ENCODE data around the gene UBE2L3. TPM values are rescaled to one million over a fixed set of nuclear protein-coding genes. Genes with fewer than 3 reads are reported as not detected.
"Not testable (repeated sequence)": the region's sequence is repeated elsewhere in the genome, so short reads cannot be mapped to it uniquely, and the experiment has no call there.

The UBE2L3 gene
- total RNA-seq, 1 experiment from 2014 or later, result 86.0 TPM

DNA sequence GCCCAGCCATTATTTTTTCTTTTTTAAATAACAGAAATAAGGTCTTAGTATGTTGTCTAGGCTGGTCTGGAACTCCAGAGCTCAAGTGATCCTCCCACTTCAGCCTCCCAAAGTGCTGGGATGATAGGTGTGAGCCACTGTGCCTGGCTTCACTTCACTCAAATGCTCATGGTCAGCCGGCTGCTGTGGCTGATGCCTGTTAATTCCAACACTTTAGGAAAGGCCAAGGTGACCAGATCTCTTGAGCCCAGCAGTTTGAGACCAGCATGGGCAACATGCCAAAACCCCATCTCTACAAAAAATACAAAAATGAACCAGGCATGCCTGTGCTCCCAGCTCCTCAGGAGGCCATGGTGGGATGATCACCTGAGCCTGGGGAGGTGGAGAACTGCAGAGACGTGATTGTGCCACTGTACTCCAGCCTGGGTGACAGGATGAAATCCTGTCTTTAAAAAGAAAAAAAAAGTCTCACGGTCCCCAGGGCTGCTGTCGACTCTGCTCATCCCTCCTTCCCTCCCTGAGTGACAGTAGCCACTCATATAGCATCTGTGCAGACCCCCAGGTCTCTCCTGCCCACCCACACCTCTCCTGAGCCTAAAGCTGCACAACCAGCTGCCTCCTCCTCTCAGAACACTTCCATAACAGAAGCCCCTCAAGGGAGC, 58.7 kb downstream of the UBE2L3 start:
- no peak for DNase-seq (ENCODE audit: low read depth)

DNA sequence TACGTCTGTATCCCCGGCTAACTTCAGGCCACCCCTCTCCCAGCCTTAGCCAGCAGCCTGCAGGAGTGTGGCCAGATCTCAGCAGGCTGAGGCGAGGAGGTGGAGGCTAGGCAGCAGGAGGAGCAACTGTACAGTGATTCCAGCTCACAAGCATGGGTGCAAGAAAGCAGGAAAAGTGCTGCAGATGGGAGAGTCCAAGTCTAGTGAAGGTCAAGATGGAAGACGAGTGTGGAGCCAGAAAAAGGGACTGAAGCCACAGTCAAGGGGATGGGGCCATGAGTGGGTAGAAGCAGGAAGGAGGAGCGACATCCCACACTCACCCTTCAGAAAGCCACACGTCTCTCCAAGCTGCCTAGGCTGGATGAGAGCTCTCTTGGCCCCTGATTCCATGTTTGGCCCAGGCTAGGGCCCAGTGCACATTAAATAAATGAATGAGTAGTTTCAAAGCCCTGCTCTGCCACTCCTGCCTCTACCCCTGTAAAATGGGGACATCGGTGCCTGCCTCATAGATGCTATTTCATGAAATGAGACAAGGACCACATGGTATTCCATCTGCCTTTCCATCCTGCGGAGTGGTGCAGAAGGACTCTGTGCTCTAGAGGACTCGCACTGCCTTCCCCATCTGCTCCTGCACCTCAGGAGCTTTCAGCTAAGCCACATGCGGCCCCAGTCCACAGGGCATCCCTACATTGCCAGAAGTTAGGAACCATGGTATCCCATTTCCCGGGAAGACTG, 59.4 kb downstream of the UBE2L3 start:
- no peak for DNase-seq (ENCODE audit: low read depth)

DNA sequence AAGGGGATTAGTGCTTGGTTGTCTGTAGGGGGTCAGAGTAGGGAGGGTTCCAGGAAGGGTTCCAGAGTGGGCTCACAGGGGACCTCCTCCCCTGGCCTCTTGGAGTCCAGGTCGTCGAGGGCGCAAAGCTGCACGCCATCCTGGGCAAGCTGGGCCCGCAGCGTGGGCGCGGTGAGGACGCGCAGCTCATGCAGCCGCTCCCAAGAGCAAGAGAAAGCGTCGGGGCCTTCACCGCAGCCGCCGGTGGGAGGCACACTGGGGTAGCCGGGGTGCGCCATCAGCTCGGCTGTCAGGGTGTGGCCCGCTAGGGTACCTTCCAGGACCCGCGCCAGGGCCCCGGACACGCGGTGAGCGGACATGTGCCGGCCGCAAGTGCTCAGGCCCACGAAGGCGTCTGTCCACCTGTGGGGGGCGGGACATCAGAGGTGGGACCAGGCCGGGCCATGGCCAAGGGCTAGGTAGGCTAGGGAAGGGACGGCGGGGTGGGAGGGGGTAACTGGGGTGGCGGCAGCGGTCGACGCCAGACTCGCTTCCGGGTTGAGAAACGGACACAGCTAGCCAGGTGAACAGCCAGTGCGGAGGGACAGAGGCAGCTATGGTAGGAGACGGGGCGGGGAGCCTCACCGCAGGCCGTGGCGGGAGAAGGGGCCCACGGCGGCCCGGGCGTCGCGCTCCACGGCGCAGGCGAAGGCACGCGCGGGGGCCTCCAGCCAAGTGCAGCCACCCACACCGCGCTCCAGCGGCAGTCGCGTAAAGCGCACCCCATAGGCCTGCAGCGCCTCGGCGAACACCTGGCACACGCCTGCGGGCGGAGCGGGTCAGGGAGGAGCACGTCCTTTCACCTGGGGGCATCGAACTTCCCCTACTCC, 61.1 kb downstream of the UBE2L3 start:
- no peak for DNase-seq (ENCODE audit: low read depth)

DNA sequence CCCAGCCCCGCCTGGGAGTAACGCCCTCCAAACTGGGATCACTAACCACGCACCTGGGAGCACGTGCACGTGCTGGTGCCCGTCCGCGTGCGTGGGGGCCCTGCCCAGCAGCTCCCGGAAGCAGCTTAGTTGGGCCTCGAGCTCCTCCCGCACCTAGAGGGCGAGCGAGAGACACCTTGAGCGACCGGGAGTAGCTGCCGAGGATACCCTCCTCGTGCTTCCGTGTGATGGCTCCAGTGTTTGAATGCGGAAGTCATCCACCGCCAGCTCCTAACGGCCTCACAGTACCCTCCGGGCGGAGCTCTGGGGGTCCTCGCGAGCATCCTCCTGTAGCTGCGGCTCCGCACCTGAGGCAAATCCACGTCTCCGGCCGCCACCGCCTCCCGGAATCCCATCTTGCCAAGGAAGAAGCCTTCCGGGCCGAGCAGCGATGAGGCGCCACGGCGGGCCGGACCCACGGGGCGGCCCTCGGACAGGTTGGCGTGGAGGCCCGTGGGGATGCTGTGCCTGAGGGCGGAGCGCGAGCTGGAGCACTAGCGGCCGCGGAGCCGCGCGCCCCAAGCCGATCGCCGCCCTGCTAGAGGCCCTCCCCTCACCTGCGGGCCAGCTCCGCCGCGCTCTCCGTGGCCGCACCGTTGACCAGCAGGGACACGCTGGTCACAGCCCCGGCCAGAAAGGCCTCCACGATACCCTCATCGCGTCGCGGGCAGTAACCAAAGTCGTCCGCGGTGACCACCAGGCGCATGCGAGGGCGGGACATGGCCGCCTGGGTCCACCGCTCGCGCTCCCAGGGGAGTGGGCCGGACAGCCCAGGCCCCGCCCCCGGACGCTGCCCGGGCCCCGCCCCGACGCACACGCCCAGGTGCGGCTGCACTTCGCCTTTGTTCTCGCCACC, 62.0 kb downstream of the UBE2L3 start, which contains the start of gene YDJC:
TSS of gene YDJC (minus strand) at position 768 of the 895 bp plus-strand sequence. CDS start at position 760, 8 bp downstream.
- peak; percentile 84 for DNase-seq (ENCODE audit: low read depth)

DNA sequence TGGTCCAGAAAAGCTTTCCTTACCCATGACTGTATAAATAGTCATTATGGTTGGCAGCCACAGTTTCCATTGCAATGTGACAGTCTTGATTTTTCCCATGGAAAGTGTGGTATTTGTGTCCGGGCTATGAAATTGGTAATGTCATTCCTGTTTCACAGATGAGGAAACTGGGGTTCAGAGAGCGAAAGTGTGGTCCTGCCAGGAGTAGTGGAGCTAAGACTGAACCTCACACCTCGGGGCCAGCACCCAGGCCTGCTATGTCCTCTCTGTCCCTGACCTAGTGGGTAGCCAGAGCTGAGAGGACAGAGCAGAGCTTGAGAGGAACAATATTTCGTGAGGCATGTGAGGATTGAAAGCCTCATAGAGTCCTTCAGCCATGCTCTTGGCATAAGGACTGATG, 63.5 kb downstream of the UBE2L3 start:
- no peak for DNase-seq (ENCODE audit: low read depth)

DNA sequence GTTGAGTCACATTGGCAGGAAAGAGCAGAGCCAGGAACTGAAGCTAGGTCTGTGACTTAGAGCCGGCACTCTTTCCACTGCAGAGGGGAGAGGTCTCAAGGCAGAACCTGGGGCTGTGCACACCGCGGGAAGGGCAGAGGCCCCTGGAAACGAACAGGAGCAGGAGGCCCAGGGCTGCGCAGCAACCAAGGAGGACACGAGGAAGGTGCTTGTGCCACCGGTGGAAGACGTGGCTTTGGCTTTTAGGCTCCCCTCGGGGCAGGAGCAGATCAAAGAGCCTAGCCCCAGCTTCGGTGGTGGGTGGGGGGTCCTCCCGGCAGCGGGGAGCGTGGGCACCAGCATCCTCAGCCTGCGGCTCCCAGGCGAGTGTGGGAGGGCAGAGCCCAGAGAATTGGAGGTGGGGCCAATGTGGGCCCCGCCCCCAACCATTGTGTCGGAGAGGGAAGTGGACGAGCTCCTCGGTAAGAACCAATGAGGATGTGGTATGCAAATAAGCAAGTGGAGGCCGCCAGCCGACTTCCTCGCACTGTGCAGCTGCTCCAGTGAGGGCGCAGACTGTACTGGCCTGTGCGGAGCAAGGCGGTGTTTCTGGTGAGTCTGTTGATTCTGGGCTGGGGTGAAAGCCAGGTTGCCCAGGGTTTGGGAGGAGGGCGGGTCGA, 64.9 kb downstream of the UBE2L3 start, which contains the start of gene CCDC116:
TSS of gene CCDC116 (plus strand) at position 524 of the 659 bp plus-strand sequence. CDS start 422 bp downstream, outside the sequence.
- no peak for DNase-seq (ENCODE audit: low read depth)

DNA sequence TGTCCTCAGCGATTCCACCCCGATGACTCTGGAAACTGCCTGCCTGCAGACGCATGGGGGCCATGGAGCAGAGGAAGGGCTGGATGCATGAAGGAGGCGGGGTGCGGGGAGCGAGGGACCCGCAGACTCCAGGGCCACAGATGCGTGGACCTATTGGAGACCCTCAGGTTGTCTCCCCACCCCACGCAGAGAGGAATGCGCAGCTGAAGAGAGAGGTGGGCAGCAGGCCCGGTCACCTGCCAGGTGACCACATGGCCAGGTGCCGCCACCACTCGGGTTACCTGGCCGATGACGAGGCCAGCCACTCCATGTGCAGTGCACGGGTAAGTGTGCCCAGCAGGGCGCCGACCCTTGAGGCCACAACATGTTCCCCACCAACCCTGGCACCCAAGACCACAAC, 65.4 kb downstream of the UBE2L3 start:
- no peak for DNase-seq (ENCODE audit: low read depth)

DNA sequence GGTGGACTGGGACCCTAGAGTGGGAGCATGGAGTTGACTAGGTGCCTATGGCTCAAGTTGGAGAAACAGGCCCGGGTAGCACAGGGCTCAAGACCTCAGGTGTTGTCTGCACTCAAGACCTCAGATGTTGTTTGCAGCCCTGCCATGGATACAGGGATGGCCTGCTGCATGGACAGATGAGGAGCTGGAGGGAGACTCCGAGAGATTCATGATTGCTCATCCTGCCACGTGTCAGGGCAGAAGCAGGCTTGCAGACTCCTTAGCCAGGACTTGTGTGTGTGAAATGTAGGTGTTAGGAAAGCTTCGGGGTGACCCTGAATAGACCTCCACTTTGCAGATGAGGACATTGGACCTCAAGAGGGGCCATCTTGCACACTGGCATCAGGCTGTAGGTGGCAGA, 66.0 kb downstream of the UBE2L3 start:
- DNase-seq (ENCODE audit: low read depth), result no peak

DNA sequence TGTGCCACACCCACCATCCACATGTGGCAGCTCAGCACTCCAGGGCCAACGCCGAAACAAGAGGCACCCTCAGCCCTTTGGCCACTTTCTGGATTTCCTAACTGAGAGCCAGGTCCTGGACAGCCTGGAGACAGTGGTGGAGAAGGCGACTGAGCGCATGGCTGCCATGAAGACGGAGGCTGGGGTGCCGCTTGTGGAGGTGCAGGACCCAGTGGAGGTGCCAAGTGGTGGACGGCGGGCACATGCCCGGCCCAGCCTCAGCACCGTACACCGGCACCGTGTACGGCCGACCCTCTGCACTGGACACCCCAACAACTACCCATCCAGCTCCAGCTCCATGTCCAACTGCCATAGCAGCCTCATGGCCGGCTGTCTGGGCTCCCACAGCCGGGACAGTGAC, 66.6 kb downstream of the UBE2L3 start:
- no peak for DNase-seq (ENCODE audit: low read depth)

DNA sequence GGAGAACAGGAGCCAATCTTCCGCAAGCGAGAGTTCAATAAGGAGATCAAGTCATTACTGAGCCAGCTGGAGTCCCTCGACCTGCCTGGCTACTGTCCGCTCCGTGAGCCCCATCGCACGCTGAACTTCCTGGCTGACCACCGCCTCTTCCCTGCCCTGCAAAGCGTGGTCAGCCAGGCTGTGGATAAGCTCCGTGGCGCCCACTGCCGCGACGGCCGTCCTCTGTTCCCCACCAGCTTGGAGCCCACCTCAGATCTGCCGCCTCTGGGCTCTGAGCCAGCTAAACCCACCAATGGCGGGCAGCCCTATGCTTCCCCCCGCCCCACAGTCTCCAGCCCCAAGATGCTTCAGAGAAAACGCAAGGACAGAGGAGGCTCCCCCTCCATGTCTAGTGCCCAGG, 67.3 kb downstream of the UBE2L3 start:
- no peak for DNase-seq (ENCODE audit: low read depth)

DNA sequence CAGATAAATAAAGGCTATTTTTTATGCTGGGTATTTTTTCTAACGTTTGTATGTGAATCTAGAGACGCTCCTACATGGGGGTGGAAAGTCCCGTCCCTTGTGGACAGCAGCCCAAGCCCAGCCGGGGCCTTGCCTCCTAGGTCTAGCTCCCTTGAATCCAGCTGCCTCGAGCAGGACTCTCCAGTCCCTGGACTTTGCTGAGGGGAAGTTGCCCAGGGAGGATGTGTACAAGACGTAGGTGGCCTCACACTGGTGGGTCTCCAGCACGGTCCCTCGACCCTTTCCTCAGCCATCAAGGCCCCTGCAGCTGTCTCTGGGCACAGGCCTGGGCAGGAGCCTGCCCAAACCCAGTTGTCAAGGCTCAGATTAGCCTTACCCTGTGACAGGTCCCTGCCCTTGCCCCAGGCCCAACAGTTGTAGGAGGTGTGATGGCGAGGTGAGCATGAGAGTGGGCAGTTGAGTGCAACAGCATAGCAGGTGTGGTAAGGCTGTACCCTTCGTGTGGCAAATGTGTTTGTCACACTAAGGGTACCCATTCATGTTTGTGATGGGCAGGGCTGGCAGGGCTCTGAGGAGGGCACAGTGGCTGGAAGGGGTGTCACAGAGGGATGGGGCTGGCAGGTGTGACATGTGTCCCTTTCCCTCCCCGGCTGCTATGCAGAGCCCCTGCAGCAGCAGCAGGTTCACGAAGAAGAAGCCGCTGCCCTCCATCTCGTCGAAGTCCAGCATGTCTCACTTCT, 68.4 kb downstream of the UBE2L3 start:
- DNase-seq (ENCODE audit: low read depth), result no peak

DNA sequence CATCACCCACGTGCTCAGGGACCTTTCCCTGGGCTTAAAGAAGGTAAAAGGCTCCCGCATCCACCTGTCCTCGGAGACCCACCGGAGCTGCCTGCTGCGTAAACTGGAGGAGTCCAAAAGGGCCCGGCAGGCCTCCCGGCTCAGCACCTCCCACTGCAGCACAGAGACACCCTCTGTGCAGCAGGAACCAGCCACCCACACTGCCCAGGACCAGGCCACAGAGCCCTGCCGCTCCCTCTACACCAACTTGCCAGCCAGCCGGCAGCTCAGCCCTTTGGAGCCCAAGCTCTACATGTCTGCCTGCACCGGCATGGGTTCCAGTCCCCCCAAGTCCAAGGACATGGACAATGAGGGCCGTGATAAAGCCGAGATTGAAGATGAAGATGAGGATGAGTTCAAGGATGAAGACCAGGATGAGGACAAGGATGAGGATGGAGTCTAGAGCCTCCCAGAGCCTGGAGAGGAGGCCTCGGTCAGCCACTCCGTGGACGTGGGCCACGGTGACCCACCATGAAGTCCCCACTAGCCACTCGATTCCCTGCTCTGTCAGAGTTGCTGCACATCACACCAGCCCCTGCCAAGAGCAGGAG, 69.2 kb downstream of the UBE2L3 start:
- no peak for DNase-seq (ENCODE audit: low read depth)

DNA sequence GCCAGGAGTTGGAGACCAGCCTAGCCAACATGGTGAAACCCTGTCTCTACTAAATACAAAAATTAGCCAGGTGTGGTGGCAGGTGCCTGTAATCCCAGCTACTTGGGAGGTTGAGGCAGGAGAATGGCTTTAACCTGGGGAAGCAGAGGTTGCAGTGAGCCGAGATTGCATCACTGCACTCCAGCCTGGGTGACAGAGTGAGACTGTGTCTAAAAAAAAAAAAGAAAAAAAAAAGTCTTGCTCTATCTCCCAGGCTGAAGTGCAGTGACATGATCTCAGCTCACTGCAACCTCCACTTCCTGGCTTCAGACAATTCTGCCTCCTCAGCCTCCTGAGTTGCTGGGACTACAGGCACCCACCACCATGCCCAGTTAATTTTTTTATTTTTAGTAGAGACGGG, 69.9 kb downstream of the UBE2L3 start:
- not testable (repeated sequence) for DNase-seq (ENCODE audit: low read depth)

DNA sequence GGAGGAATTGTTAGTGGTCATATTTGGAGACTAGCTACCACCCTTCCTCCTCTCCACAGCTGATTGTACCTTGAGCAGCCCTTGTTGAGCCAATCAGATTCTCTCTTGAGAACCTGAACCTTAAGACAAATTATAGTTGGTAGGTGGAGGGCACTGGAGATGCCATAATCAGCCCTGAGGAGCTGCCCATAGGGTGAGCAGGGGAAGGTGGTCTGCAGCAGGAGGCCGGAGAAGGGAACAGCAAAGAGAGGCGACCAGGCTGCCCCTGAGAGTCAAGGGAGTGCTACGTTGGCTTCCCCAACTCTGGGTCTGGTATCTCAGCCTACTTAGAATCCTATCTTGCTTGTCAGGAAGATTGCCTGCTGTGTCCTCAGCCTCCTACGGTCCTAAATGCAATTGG, 71.8 kb downstream of the UBE2L3 start:
- no peak for DNase-seq (ENCODE audit: low read depth)

DNA sequence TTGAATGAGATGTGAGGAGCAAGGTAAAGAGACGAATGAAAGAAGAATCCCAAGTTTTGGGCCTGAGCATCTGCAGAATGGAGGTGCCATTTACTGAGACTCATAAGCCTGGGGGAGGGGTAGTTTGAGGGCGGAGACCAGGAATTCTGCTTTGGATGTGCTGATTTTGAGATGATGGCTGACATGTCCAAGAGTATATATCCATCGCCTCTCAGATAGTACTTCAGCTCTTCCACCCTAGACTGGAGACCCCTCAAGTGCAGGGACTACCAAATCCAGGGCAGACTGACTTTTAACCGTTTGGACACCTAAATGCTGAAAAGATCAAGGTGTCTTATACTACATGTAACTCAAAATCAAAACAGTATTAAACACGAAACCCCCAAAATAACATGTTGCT, 73.3 kb downstream of the UBE2L3 start:
- DNase-seq (ENCODE audit: low read depth), result no peak

DNA sequence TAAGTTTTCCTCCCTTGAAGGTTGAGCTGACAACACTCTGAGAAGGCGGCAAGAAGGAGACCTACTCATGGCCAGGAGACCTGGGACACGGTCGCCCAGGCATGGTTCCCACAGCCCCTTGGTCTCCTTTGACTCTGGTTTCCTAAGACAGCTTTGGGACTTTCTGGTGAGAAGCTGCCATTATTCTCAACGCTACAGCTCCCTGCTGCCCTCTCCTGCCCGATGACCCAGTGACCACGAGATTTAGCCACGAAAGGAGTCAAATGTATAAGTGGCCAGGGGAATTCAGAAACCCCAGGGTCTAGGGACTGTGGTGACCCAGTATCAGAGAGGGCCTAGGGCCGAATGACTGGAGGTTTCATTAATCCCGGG, 73.9 kb downstream of the UBE2L3 start:
- peak; percentile 64 for DNase-seq (ENCODE audit: low read depth)

DNA sequence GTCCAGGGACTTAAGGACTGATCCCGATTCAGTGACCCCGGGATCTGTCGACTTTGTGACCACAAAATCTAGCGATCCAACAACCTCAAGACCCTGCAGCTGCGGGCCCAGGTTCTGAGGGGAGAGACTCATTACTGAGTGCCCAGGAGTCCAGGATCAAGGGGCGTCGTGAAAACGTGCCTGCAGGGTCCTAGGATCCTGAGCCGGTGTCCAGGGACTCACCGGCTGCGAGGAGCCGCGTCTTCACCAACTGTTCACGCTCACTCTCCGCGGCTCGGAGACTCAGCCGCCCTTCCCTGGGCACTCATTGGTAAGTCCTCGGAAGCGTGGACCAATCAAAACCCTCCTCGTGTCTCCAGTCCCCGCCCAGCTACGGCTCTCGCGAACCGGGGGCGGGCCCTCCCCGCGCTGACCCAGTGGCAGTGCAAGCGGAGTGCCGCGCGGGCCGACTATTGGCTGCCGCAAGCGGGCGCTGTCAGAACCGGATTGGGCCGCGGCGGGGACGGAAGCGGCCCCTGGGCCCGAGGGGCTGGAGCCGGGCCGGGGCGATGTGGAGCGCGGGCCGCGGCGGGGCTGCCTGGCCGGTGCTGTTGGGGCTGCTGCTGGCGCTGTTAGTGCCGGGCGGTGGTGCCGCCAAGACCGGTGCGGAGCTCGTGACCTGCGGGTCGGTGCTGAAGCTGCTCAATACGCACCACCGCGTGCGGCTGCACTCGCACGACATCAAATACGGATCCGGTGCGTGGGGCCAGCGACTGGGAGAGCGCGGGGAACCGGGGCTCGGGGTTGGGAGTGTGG, 74.5 kb downstream of the UBE2L3 start, which contains the start of gene SDF2L1:
TSS of gene SDF2L1 (plus strand) at position 514 of the 795 bp plus-strand sequence. CDS start at position 549, 35 bp downstream.
- DNase-seq (ENCODE audit: low read depth), result peak; percentile 96

DNA sequence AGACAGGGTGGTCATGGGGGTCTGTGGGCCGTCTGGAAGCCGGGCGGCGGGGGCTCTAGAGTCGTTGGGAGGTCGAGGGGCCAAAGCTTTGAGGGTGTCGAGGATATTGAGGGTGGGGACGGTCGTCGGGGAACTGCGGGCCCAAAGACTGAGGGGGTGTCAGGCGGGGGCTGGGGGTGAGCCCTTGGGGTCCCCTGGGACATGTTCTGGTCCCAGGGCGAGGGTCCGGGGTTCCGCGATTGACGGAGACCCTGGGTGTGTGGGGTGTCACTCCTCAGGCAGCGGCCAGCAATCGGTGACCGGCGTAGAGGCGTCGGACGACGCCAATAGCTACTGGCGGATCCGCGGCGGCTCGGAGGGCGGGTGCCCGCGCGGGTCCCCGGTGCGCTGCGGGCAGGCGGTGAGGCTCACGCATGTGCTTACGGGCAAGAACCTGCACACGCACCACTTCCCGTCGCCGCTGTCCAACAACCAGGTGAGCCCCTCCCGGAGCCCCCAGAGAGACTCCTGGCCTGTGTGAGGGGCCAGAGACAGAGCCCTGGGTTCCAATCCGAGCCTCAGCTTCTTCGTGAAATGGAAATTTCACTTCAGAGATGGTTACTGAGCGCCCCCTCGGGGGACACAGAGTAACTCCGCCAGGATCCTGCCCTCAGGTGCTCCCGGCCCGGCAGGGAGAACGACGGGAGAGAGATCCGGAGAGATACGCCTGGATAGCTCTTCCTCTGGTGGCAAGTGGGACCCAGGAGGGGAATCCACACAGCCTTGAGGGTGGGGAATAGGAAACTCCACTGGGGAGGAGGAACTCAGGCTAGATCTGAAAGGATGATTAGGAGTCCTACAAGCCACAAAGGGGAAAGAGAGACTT, 75.3 kb downstream of the UBE2L3 start:
- DNase-seq (ENCODE audit: low read depth), result peak; percentile 54

Measured in M059J (cell line).